IPS-20b (cell line): Measurements from ENCODE around the gene KLC1.
"Not testable (repeated sequence)": the region's sequence is repeated elsewhere in the genome, so short reads cannot be mapped to it uniquely, and the experiment has no call there.

Source experiments
- H3K27ac ChIP-seq: one replicate; pipeline ENCODE4 v1.5.1; 2013; ENCODE audit warnings: low read length
- H3K27me3 ChIP-seq: 2 replicates; pipeline ENCODE4 v1.6.1; 2013; ENCODE audit warnings: mild to moderate bottlenecking, low read length, inconsistent platforms; ENCODE audit not compliant: insufficient read depth
- H3K36me3 ChIP-seq: 2 replicates; pipeline ENCODE4 v1.6.1; 2013; ENCODE audit warnings: low read depth, mild to moderate bottlenecking, inconsistent platforms, low read length, moderate library complexity; ENCODE audit not compliant: insufficient read depth
- H3K4me1 ChIP-seq: 2 replicates; pipeline ENCODE4 v1.6.1; 2013; ENCODE audit warnings: mild to moderate bottlenecking, control low read depth, inconsistent platforms, low read length, moderate library complexity; ENCODE audit not compliant: insufficient read depth
- H3K4me3 ChIP-seq: 2 replicates; pipeline ENCODE4 v1.5.1; 2013; ENCODE audit warnings: mild to moderate bottlenecking, low read length, inconsistent platforms
- H3K9ac ChIP-seq: 2 replicates; pipeline ENCODE4 v1.6.1; 2013; ENCODE audit warnings: low read depth, mild to moderate bottlenecking, inconsistent platforms, low read length, moderate library complexity
- H3K9me3 ChIP-seq: 2 replicates; pipeline ENCODE4 v1.6.1; 2013; ENCODE audit warnings: mild to moderate bottlenecking, low read depth, low read length, inconsistent platforms; ENCODE audit not compliant: insufficient read depth

Gene KLC1

DNA sequence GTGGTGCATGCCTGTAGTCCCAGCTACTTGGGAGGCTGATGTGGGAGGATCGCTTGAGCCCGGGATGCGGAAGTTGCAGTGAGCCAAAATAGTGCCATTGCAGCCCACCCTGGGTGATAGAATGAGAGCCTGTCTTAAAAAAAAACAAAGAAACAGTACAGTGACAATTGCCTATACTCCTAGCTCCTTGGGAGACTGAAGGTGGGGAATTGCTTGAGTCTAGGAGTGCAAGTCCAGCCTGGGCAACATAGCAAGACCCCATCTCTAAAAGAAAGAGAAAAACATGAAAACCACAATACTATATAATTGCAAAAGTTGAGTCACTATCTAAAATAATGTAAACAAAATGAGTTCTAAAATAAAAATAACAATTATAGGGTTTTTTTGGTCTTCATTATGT lies 20.0 kb downstream of the KLC1 start:
- no peaks in the 10 kb centered on the region for H3K27me3 ChIP-seq
- H3K9me3 ChIP-seq = no peaks in the 10 kb centered on the region
- H3K4me3 ChIP-seq = no peak overlapping the region
- H3K27ac ChIP-seq = no peak overlapping the region
- no peak overlapping the region for H3K9ac ChIP-seq
- no peaks in the 10 kb centered on the region for H3K4me1 ChIP-seq
- peaks cover 7% of the 10 kb centered on the region for H3K36me3 ChIP-seq

DNA sequence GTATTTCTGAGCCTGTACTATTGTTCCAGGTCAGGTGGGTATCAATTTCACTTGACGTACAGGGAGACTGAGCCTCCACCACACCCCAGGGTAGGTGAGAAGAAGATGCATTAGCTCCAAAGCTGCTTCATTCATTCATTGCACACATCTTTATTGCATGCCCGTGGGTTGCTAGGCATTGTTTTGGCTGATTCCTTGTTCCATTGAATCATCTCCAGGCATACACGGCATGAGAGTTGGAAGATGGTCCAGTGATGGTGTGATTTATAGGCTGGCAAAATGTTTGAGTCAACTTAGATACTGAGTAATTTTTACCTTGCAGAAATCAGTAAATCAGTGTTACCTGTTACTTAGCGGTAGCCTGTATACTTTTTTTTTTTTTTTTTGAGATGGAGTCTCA lies 21.2 kb downstream of the KLC1 start:
- H3K36me3 ChIP-seq = peaks cover 19% of the 10 kb centered on the region
- H3K9ac ChIP-seq = no peak overlapping the region
- no peak overlapping the region for H3K4me3 ChIP-seq
- no peaks in the 10 kb centered on the region for H3K4me1 ChIP-seq
- H3K27ac ChIP-seq = no peak overlapping the region
- no peaks in the 10 kb centered on the region for H3K27me3 ChIP-seq
- H3K9me3 ChIP-seq = no peaks in the 10 kb centered on the region

DNA sequence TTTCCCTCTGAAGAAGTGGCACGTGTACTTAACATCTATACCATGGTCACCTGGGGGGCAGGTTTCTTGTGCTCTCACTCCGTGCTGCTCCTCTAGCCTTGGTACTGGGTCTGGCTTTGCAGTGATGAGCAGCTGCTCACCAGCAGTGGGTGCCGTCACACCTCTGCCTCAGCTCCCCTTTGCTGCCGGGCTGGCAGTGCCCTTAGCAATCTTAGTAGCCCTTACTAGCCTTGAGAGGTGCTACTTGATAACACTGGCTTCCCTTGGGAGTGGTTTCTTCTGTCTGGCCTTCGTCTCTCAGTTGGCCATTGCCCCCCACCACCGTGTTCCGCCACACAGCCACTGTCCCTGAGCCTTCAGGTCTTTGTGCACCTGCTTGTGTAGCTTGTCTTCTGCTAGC lies 22.6 kb downstream of the KLC1 start:
- Histone ChIP-seq H3K9me3 (no peaks in the 10 kb centered on the region), H3K27ac (no peak overlapping the region), H3K4me1 (no peaks in the 10 kb centered on the region), H3K36me3 (peaks cover 33% of the 10 kb centered on the region), H3K4me3 (no peak overlapping the region), H3K9ac (no peak overlapping the region), H3K27me3 (no peaks in the 10 kb centered on the region)

DNA sequence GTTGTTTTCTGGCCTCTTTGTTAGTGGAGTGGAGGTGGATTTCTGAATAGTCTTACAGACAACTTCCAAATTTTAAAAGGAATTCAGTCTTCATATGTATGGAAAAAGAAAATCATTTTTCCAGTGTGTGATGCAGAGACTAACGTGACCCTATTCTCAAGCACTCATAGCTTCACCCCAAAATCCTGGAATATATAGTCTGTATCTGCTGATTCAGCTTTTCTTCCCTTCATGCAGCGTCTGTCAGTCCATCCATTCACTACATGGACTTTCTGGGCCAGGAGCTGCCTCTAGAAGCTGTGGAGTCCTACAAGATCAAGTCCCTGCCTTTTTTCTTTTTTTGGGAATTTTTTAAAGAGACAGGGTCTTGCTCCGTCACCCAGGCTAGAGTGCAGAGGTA lies 23.8 kb downstream of the KLC1 start:
- H3K27ac ChIP-seq = no peak overlapping the region
- no peaks in the 10 kb centered on the region for H3K27me3 ChIP-seq
- H3K4me3 ChIP-seq = no peak overlapping the region
- H3K9me3 ChIP-seq = no peaks in the 10 kb centered on the region
- H3K4me1 ChIP-seq = no peaks in the 10 kb centered on the region
- no peak overlapping the region for H3K9ac ChIP-seq
- H3K36me3 ChIP-seq = peaks cover 45% of the 10 kb centered on the region

DNA sequence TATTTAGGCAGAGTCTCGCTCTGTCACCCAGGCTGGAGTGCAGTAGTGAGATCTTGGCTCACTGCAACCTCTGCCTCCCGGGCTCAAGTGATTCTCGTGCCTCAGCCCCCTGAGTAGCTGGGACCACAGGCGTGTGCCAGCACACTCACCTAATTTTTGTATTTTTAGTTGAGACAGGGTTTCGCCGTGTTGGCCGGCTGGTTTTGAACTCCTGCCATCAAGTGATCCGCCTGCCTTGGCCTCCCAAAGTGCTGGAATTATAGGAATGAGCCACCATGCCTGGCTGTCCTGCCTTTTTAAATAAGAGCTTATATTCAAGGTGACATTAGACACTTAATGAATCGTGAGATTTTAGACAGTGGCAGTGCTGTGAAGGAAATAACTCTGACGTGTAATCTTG lies 24.3 kb downstream of the KLC1 start:
- not testable (repeated sequence) for H3K9ac ChIP-seq, H3K27me3 ChIP-seq, H3K9me3 ChIP-seq, H3K4me1 ChIP-seq, H3K27ac ChIP-seq, H3K4me3 ChIP-seq
- H3K36me3 ChIP-seq = peaks cover 50% of the 10 kb centered on the region

DNA sequence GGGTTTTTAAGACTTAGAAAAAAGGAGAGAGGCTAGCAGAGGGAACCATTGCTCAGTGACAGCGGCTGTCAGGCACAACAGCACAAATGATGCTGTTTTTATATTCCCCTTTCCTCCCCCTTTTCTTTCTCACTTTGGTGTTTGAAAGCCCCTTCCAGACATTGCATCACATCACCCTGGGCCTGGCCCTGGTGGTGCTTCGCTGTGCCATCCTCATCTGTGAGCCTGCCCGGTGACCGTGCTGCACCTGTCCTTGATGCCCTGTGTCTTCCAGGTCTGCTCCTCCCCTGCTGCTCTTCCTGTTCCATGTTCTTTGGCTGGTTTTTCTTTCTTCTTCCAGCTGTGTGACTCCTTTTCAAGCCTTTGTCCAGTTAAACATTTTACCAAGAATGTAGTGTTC lies 24.8 kb downstream of the KLC1 start:
- Histone ChIP-seq H3K4me3 (no peak overlapping the region), H3K9ac (no peak overlapping the region), H3K36me3 (peaks cover 50% of the 10 kb centered on the region), H3K9me3 (no peaks in the 10 kb centered on the region), H3K27ac (no peak overlapping the region), H3K27me3 (no peaks in the 10 kb centered on the region), H3K4me1 (no peaks in the 10 kb centered on the region)

DNA sequence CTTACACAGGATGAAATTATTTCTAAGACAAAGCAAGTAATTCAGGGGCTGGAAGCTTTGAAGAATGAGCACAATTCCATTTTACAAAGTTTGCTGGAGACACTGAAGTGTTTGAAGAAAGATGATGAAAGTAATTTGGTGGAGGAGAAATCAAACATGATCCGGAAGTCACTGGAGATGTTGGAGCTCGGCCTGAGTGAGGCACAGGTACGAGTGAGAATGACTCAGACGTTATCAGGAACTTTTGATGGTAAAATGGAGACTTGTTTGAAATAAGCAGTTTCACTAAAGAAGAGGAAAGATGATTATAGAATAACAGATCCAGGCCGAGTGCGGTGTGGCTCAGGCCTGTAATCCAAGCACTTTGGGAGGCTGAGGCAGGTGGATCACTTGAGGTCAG lies 25.6 kb downstream of the KLC1 start:
- H3K36me3 ChIP-seq = peaks cover 54% of the 10 kb centered on the region
- H3K9ac ChIP-seq = no peak overlapping the region
- no peaks in the 10 kb centered on the region for H3K4me1 ChIP-seq
- H3K4me3 ChIP-seq = no peak overlapping the region
- no peak overlapping the region for H3K27ac ChIP-seq
- no peaks in the 10 kb centered on the region for H3K9me3 ChIP-seq
- H3K27me3 ChIP-seq = no peaks in the 10 kb centered on the region

DNA sequence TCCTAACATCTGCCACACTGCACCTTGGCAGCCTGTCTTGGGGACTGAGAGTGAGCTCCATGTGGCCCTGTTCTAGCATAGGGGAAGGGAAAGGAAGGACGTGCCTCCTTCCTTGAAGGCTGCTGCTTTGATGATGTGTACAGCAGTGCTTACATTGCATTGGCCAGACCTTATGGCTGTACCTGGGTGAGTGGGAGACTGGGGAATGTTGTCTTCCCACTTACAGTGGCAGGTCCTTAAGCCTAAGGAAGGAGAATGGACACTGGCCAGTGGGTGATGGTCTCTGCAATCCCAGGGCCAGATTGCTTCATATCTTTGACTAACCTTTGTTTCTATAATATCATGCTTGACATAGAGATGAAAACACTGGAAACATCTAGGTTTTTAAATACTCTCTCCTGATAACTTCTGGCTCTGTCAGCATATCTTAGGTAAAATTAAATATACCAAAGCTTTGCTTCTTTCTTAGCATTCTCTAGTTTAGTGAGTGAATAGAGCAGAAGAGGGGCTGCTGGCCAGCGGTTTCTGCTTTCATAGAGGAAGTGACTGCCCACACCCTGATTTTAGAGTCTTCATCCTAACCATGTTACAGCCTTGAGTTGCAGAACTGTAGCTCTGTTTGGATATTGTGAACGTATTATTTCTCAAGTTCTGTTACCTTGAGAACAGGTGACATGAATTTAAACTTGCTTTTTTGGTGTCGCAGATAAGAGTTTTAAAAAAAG lies 27.2 kb downstream of the KLC1 start:
- H3K4me1 ChIP-seq = no peaks in the 10 kb centered on the region
- no peaks in the 10 kb centered on the region for H3K27me3 ChIP-seq
- H3K9me3 ChIP-seq = no peaks in the 10 kb centered on the region
- H3K9ac ChIP-seq = no peak overlapping the region
- no peak overlapping the region for H3K4me3 ChIP-seq
- H3K27ac ChIP-seq = no peak overlapping the region
- H3K36me3 ChIP-seq = peaks cover 70% of the 10 kb centered on the region

DNA sequence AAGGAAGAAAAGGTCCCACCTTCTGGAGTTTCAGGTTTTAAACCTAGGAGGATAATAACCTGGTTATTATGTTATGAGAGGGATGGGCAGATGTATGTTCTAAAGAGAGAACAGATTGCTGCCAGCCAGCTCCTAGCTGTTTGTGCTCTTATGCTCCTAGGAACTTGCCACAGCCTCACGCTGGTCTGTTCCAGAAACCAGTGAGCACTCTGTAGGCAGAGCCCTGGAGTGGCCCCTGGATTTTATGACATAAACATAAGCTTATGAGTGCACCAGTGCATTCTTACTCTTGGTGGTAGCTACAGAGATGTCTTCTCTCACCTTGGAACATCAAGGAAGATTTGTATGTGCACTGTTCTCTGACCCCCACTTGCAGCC lies 27.7 kb downstream of the KLC1 start:
- no peaks in the 10 kb centered on the region for H3K27me3 ChIP-seq
- no peaks in the 10 kb centered on the region for H3K9me3 ChIP-seq
- no peak overlapping the region for H3K9ac ChIP-seq
- no peak overlapping the region for H3K4me3 ChIP-seq
- no peak overlapping the region for H3K27ac ChIP-seq
- peaks cover 75% of the 10 kb centered on the region for H3K36me3 ChIP-seq
- no peaks in the 10 kb centered on the region for H3K4me1 ChIP-seq

DNA sequence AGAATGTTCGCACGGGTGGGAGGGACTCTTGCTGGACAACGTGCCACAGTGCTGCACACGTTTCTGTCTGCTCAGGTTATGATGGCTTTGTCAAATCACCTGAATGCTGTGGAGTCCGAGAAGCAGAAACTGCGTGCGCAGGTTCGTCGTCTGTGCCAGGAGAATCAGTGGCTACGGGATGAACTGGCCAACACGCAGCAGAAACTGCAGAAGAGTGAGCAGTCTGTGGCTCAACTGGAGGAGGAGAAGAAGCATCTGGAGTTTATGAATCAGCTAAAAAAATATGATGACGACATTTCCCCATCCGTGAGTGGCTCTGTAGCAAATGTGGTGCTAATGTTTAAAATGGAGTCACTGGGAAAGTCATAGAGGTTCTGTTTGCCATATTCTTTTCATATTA lies 28.5 kb downstream of the KLC1 start:
- no peak overlapping the region for H3K9ac ChIP-seq
- no peak overlapping the region for H3K4me3 ChIP-seq
- H3K9me3 ChIP-seq = no peaks in the 10 kb centered on the region
- no peaks in the 10 kb centered on the region for H3K27me3 ChIP-seq
- H3K4me1 ChIP-seq = no peaks in the 10 kb centered on the region
- H3K36me3 ChIP-seq = peaks cover 82% of the 10 kb centered on the region
- H3K27ac ChIP-seq = no peak overlapping the region

DNA sequence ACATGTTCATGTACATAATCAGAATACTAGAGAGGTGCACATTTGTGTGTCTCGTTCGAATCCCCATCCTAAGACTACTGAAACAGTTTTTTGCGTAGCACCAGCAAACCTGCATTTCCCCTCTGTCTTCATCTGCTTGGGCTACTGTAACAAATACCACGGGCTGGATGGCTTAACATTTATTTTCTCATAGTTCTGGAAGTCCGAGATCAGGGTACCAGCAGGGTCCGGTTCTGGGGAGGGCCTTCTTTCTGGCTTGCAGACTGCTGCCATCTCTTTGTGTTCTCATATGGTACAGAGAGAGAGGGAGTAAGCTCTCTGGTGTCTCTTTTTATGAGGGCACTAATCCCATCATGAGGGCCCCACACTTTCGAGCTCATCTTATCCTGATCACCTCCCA lies 30.6 kb downstream of the KLC1 start:
- Histone ChIP-seq H3K4me1 (no peaks in the 10 kb centered on the region), H3K27ac (no peak overlapping the region), H3K36me3 (peaks cover 90% of the 10 kb centered on the region), H3K4me3 (no peak overlapping the region), H3K9me3 (no peaks in the 10 kb centered on the region), H3K9ac (no peak overlapping the region), H3K27me3 (no peaks in the 10 kb centered on the region)

DNA sequence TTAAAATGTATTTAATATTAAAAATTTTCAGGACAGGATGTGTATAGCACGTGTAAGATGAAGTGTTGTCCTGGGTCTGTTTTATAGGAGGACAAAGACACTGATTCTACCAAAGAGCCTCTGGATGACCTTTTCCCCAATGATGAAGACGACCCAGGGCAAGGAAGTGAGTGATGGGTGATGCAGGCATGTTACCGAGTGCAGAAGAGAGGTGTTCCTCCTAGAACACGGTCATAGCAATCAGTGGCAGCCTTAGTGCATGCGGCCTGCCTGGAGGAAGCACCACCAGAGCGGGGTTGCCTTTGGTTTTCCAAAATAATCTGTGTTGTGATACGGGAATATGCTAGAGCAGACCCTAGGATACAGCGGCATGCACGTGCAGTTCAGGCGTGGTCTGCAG lies 33.0 kb downstream of the KLC1 start:
- no peaks in the 10 kb centered on the region for H3K4me1 ChIP-seq
- H3K9me3 ChIP-seq = no peaks in the 10 kb centered on the region
- no peaks in the 10 kb centered on the region for H3K27me3 ChIP-seq
- no peak overlapping the region for H3K9ac ChIP-seq
- no peak overlapping the region for H3K27ac ChIP-seq
- no peak overlapping the region for H3K4me3 ChIP-seq
- H3K36me3 ChIP-seq = peaks cover 79% of the 10 kb centered on the region
